GM21619 (cell line): Measurements from ENCODE around the gene DEPDC1B.
"Not testable (repeated sequence)": the region's sequence is repeated elsewhere in the genome, so short reads cannot be mapped to it uniquely, and the experiment has no call there.

Experiments
- ATAC-seq: cut with Tn5 transposase; IDR thresholded peaks from one replicate; pipeline ENCODE4 v1.9.1; 2021; ENCODE audit not compliant: unreplicated experiment

Gene DEPDC1B

GRCh38 chr5:60699288-60699608, 718 bp downstream of the DEPDC1B start:
- no peak for ATAC-seq

- no peak for ATAC-seq
These were observed 1.6 kb downstream of the DEPDC1B start for GRCh38 chr5:60698336-60698735.

- no peak for ATAC-seq
These were observed 9.6 kb downstream of the DEPDC1B start for GRCh38 chr5:60690326-60690725.

GRCh38 chr5:60688980-60689379, 11.0 kb downstream of the DEPDC1B start:
- no peak for ATAC-seq

- ATAC-seq = peak; percentile 93
These were observed 11.8 kb downstream of the DEPDC1B start for GRCh38 chr5:60687927-60688720.

GRCh38 chr5:60686157-60686556, 13.8 kb downstream of the DEPDC1B start:
- ATAC-seq = no peak

- ATAC-seq = no peak
These were observed 14.3 kb downstream of the DEPDC1B start for GRCh38 chr5:60685700-60686099.

- no peak for ATAC-seq
These were observed 14.9 kb downstream of the DEPDC1B start for GRCh38 chr5:60685028-60685427.

- ATAC-seq = not testable (repeated sequence)
These were observed 18.0 kb downstream of the DEPDC1B start for GRCh38 chr5:60682007-60682406.

GRCh38 chr5:60679816-60680215, 20.1 kb downstream of the DEPDC1B start:
- ATAC-seq = no peak

GRCh38 chr5:60677850-60678664, 21.9 kb downstream of the DEPDC1B start:
- peak; percentile 74 for ATAC-seq

GRCh38 chr5:60675286-60675685, 24.7 kb downstream of the DEPDC1B start:
- ATAC-seq = no peak

- no peak for ATAC-seq
These were observed 25.5 kb downstream of the DEPDC1B start for GRCh38 chr5:60674251-60675069.

- ATAC-seq = no peak
These were observed 26.6 kb downstream of the DEPDC1B start for GRCh38 chr5:60673334-60673733.

- ATAC-seq = no peak
These were observed 27.2 kb downstream of the DEPDC1B start for GRCh38 chr5:60672693-60673264.

GRCh38 chr5:60671899-60672692, 27.9 kb downstream of the DEPDC1B start:
- no peak for ATAC-seq

GRCh38 chr5:60670749-60671148, 29.2 kb downstream of the DEPDC1B start:
- ATAC-seq = no peak

- no peak for ATAC-seq
These were observed 31.2 kb downstream of the DEPDC1B start for GRCh38 chr5:60668686-60669304.

- ATAC-seq = no peak
These were observed 47.9 kb downstream of the DEPDC1B start for GRCh38 chr5:60651872-60652620.
